IMR-90 (cell line): ENCODE measurements around the gene CCNE1. TPM values are rescaled to one million over a fixed set of nuclear protein-coding genes. Genes with fewer than 3 reads are reported as not detected.
A peak's percentile ranks its signal among the peaks of the same experiment; 100 is the strongest.

ENCODE experiments used
- ATAC-seq: fragments of 200-7000 bp; cut with Tn5 transposase; 2 replicates; pipeline ENCODE4 v1.9.1; 2020; ENCODE audit warnings: low read depth, mild to moderate bottlenecking, moderate library complexity
- BruUV-seq: library from RNA; stranded (reverse); fragments of 400-500 nt; replicated peaks from 2 replicates; lab custom pipeline; 2021; lab: Mats Ljungman, UMichigan
- CTCF ChIA-PET: fragments of 300-600 bp; formaldehyde crosslinking; extraction: SDS; loops from one replicate; lab custom pipeline; 2021; ENCODE audit warnings: antibody characterized with exemption; lab: Yijun Ruan, JAX
- POLR2A ChIA-PET: fragments of 300-600 bp; sonication (Branson Sonifier 250); formaldehyde crosslinking; loops from one replicate; lab custom pipeline; 2022; ENCODE audit warnings: antibody characterized with exemption; ENCODE audit not compliant: unreplicated experiment; lab: Charles Lee
- DNase-seq: peaks from one replicate; pipeline ENCODE4 v3.0.0; 2013
- H2AFZ ChIP-seq: replicated peaks from 2 replicates; pipeline ENCODE3; 2013; ENCODE audit warnings: low read length, mild to moderate bottlenecking; ENCODE audit not compliant: poor library complexity
- H2AK5ac ChIP-seq: 2 replicates; pipeline ENCODE4 v1.6.1; 2013; ENCODE audit warnings: low read depth, low read length, inconsistent platforms
- H2AK9ac ChIP-seq: replicated peaks from 2 replicates; pipeline ENCODE3; 2013; ENCODE audit warnings: mild to moderate bottlenecking, low read depth, low read length, moderate library complexity; ENCODE audit not compliant: poor library complexity
- H2BK120ac ChIP-seq: 2 replicates; pipeline ENCODE4 v1.6.1; 2013; ENCODE audit warnings: low read depth, low read length, inconsistent platforms
- H2BK15ac ChIP-seq: 3 replicates; pipeline ENCODE4 v1.6.1; 2013; ENCODE audit warnings: low read depth, low read length, inconsistent platforms
- H2BK20ac ChIP-seq: 2 replicates; pipeline ENCODE4 v1.6.1; 2013; ENCODE audit warnings: low read depth, mild to moderate bottlenecking, inconsistent platforms, low read length, moderate library complexity
- H2BK5ac ChIP-seq: 2 replicates; pipeline ENCODE4 v1.6.1; 2013; ENCODE audit warnings: mild to moderate bottlenecking, low read depth, low read length, inconsistent platforms; ENCODE audit not compliant: poor library complexity, severe bottlenecking
- H3K14ac ChIP-seq: replicated peaks from 2 replicates; pipeline ENCODE4 v1.6.1; 2013; ENCODE audit warnings: low read depth, low read length, inconsistent platforms
- H3K18ac ChIP-seq: 2 replicates; pipeline ENCODE4 v1.6.1; 2013; ENCODE audit warnings: low read depth, low read length, control low read depth
- H3K23ac ChIP-seq: 2 replicates; pipeline ENCODE4 v1.6.1; 2013; ENCODE audit warnings: low read depth, low read length, inconsistent platforms
- H3K27ac ChIP-seq: 2 replicates; pipeline ENCODE4 v1.5.1; 2013; ENCODE audit warnings: mild to moderate bottlenecking, control low read depth, low read length; ENCODE audit not compliant: insufficient read depth
- H3K27me3 ChIP-seq: 2 replicates; pipeline ENCODE4 v1.6.1; 2013; ENCODE audit warnings: low read length; ENCODE audit not compliant: control insufficient read depth, insufficient read depth
- H3K36me3 ChIP-seq: 2 replicates; pipeline ENCODE4 v1.6.1; 2013; ENCODE audit warnings: low read length, mixed read lengths; ENCODE audit not compliant: control insufficient read depth, insufficient read depth
- H3K4ac ChIP-seq: 2 replicates; pipeline ENCODE4 v1.6.1; 2013; ENCODE audit warnings: low read depth, low read length, inconsistent platforms
- H3K4me1 ChIP-seq: 2 replicates; pipeline ENCODE4 v1.6.1; 2013; ENCODE audit warnings: low read length, mixed read lengths; ENCODE audit not compliant: control insufficient read depth, insufficient read depth
- H3K4me2 ChIP-seq: 2 replicates; pipeline ENCODE4 v1.6.1; 2013; ENCODE audit warnings: low read depth, mild to moderate bottlenecking, control low read depth, low read length, moderate library complexity
- H3K4me3 ChIP-seq: 2 replicates; pipeline ENCODE4 v1.5.1; 2013; ENCODE audit warnings: low read depth, mild to moderate bottlenecking, control low read depth, low read length, moderate library complexity; ENCODE audit not compliant: insufficient read depth
- H3K56ac ChIP-seq: 2 replicates; pipeline ENCODE4 v1.6.1; 2013; ENCODE audit warnings: low read length, inconsistent platforms; ENCODE audit not compliant: insufficient read depth; ENCODE audit errors: extremely low read depth
- H3K79me1 ChIP-seq, 2 experiments: 2 replicates each; pipeline ENCODE4 v1.6.1; 2013; ENCODE audit warnings: low read length in 2 of 2, inconsistent platforms in 1 of 2, low read depth in 1 of 2
- H3K9ac ChIP-seq: 2 replicates; pipeline ENCODE4 v1.6.1; 2013; ENCODE audit warnings: low read depth, low read length, control low read depth
- H3K9me1 ChIP-seq: 2 replicates; pipeline ENCODE4 v1.6.1; 2013; ENCODE audit warnings: low read length, inconsistent platforms; ENCODE audit not compliant: insufficient read depth
- H3K9me3 ChIP-seq: 2 replicates; pipeline ENCODE4 v1.6.1; 2013; ENCODE audit warnings: low read length; ENCODE audit not compliant: control insufficient read depth, insufficient read depth
- H4K20me1 ChIP-seq: 2 replicates; pipeline ENCODE4 v1.6.1; 2013; ENCODE audit warnings: low read length, inconsistent platforms; ENCODE audit not compliant: insufficient read depth
- H4K5ac ChIP-seq: 2 replicates; pipeline ENCODE4 v1.6.1; 2013; ENCODE audit warnings: mild to moderate bottlenecking, low read depth, low read length, control low read depth
- H4K8ac ChIP-seq, 2 experiments: 2 replicates each; pipeline ENCODE4 v1.6.1; 2013; ENCODE audit warnings: low read depth in 2 of 2, low read length in 2 of 2, control low read depth in 1 of 2, inconsistent platforms in 1 of 2
- H4K91ac ChIP-seq: 2 replicates; pipeline ENCODE4 v1.6.1; 2013; ENCODE audit warnings: low read depth, low read length, inconsistent platforms; ENCODE audit not compliant: insufficient read depth
- NFE2L2 ChIP-seq: fragments of 150-350 bp; IDR thresholded peaks from 2 replicates; pipeline ENCODE4 v1.6.1; 2016; ENCODE audit warnings: low read depth, mild to moderate bottlenecking, low read length
- USF2 ChIP-seq: fragments of 150-350 bp; IDR thresholded peaks from 2 replicates; pipeline ENCODE4 v1.6.1; 2017; ENCODE audit warnings: mild to moderate bottlenecking, antibody characterized with exemption, low read length, low read depth
- WGBS, 2 experiments: methylation state at CpG; one replicate each; pipeline versions ENCODE4 v1.1.5 to v1.1.7; 2013; ENCODE audit warnings: missing lambda C conversion rate in 2 of 2; ENCODE audit not compliant: insufficient read length in 1 of 2; ENCODE audit errors: extremely low coverage in 2 of 2; 5-methylcytosine and 5-hydroxymethylcytosine counted together
- dilution Hi-C: fragments of 300-500 bp; cut with HindIII; formaldehyde crosslinking; loops from one replicate; pipeline ENCODE4 v1.14.3; 2018; ENCODE audit warnings: low sequenced_read_pairs; ENCODE audit not compliant: unreplicated experiment
- in situ Hi-C: fragments of 300-500 bp; cut with MboI; formaldehyde crosslinking; loops from 3 replicates; pipeline ENCODE4 v1.14.3; 2019; ENCODE audit warnings: low sequenced_read_pairs, inconsistent platforms, mixed read lengths
- intact Hi-C: fragments of 100-400 bp; cut with micrococcal nuclease; formaldehyde crosslinking; loops from 2 replicates; pipeline ENCODE4 v1.10.0; 2022
- polyA plus RNA-seq, 3 experiments: library from polyadenylated mRNA; depleted of rRNA; stranded (reverse); fragments of >200 nt; gene quantifications; 2 replicates each; pipeline ENCODE4 v1.2.3, GENCODE V29; 2012; ENCODE audit warnings: low replicate concordance in 1 of 3
- total RNA-seq: library from RNA; depleted of rRNA; stranded (reverse); fragments of >200 nt; gene quantifications from 2 replicates; pipeline ENCODE4 v1.2.3, GENCODE V29; 2012

Gene CCNE1
- total and polyA plus RNA-seq, 2 of the 4 experiments (the other 2 are of a cell fraction), result 6.8 to 7.0 TPM

- Histone ChIP-seq H2BK20ac (no peak overlapping the region), H3K4me1 (no peaks in the 10 kb centered on the region), H2AFZ (no peak overlapping the region), H2BK15ac (no peak overlapping the region), H3K27me3 (peaks cover 4% of the 10 kb centered on the region), H3K4ac (no peak overlapping the region), H2AK9ac (no peak overlapping the region), H3K18ac (no peak overlapping the region), H4K20me1 (no peaks in the 10 kb centered on the region), H2BK120ac (no peak overlapping the region), H3K9ac (no peak overlapping the region), H3K79me1 (no peaks in the 10 kb centered on the region), H3K4me3 (no peak overlapping the region), H4K8ac (no peak overlapping the region), H4K91ac (no peak overlapping the region), H3K27ac (no peak overlapping the region), H3K4me2 (no peak overlapping the region), H2AK5ac (no peak overlapping the region), H3K9me3 (no peaks in the 10 kb centered on the region), H3K23ac (no peak overlapping the region), H3K36me3 (no peaks in the 10 kb centered on the region), H2BK5ac (no peak overlapping the region), H3K9me1 (no peaks in the 10 kb centered on the region), H3K14ac (no peak overlapping the region), H3K56ac (no peak overlapping the region), H4K5ac (no peak overlapping the region)
- no peak for DNase-seq
- TF ChIP-seq USF2, result peak; percentile 36; the same call in 1 of the 2 replicates
- no peak for TF ChIP-seq NFE2L2
- in situ Hi-C loops, result no loop called here
- WGBS, 2 experiments, result no CpG with 5 or more reads among the region's 4 CpGs
- no peak for ATAC-seq
- dilution Hi-C loops, result no loop called here
- ChIA-PET POLR2A (no interaction called here), CTCF (no interaction called here)
- no TSS peak for BruUV-seq
- intact Hi-C loops, result loop anchor here (5.0 kb wide), 1 partner anchor 797 kb away; no protein-coding TSS in a partner anchor
Observed at GRCh38 chr19:29855087-29855486, 43.3 kb downstream of the CCNE1 start.
